ENCODE results near the gene E2F7. TPM values are rescaled to one million over a fixed set of nuclear protein-coding genes. Genes with fewer than 3 reads are reported as not detected.

Gene E2F7
- total RNA-seq, 1 experiment from 2014 or later: 2.0 TPM

- Histone ChIP-seq H3K79me2 (ENCODE audit: low read length) (no peaks in the 10 kb centered on the region), H3K9ac (ENCODE audit: low read length) (no peak overlapping the region), H2AFZ (ENCODE audit: low read length) (no peak overlapping the region), H3K27me3 (ENCODE audit: low read length) (no peaks in the 10 kb centered on the region), H3K27ac (ENCODE audit: low read length) (no peak overlapping the region), H3K4me2 (ENCODE audit: low read depth, low read length, poor library complexity, severe bottlenecking) (no peak overlapping the region), H4K20me1 (ENCODE audit: insufficient read depth, low read depth, low read length) (no peaks in the 10 kb centered on the region), H3K9me3 (ENCODE audit: low read length) (no peaks in the 10 kb centered on the region), H3K9me2 (replicated peaks; ENCODE audit: insufficient read depth, low read length) (no peaks in the 10 kb centered on the region), H3K4me1 (ENCODE audit: low read length) (no peaks in the 10 kb centered on the region), H3K36me3 (ENCODE audit: insufficient read depth, low read length) (no peaks in the 10 kb centered on the region), H3K4me3 (ENCODE audit: low read length) (no peak overlapping the region)
- no peak for DNase-seq
Observed at GRCh38 chr12:77005611-77006098, 59.7 kb downstream of the E2F7 start.

- H3K9ac ChIP-seq (ENCODE audit: low read length): no peak overlapping the region
- H3K9me2 ChIP-seq (replicated peaks; ENCODE audit: insufficient read depth, low read length): no peaks in the 10 kb centered on the region
- H3K79me2 ChIP-seq (ENCODE audit: low read length): no peaks in the 10 kb centered on the region
- H3K27me3 ChIP-seq (ENCODE audit: low read length): no peaks in the 10 kb centered on the region
- H3K36me3 ChIP-seq (ENCODE audit: insufficient read depth, low read length): no peaks in the 10 kb centered on the region
- no peaks in the 10 kb centered on the region for H3K4me1 ChIP-seq (ENCODE audit: low read length)
- no peak overlapping the region for H3K4me3 ChIP-seq (ENCODE audit: low read length)
- no peak for DNase-seq
- H3K27ac ChIP-seq (ENCODE audit: low read length): no peak overlapping the region
- no peak overlapping the region for H2AFZ ChIP-seq (ENCODE audit: low read length)
- no peak overlapping the region for H3K4me2 ChIP-seq (ENCODE audit: low read depth, low read length, poor library complexity, severe bottlenecking)
- H4K20me1 ChIP-seq (ENCODE audit: insufficient read depth, low read depth, low read length): no peaks in the 10 kb centered on the region
- H3K9me3 ChIP-seq (ENCODE audit: low read length): no peaks in the 10 kb centered on the region
Observed at GRCh38 chr12:77003914-77004313, 61.5 kb downstream of the E2F7 start.

GRCh38 chr12:77003246-77003645, 62.1 kb downstream of the E2F7 start:
- H3K9ac ChIP-seq (ENCODE audit: low read length): no peak overlapping the region
- DNase-seq: no peak
- no peaks in the 10 kb centered on the region for H3K4me1 ChIP-seq (ENCODE audit: low read length)
- H3K4me3 ChIP-seq (ENCODE audit: low read length): no peak overlapping the region
- H3K79me2 ChIP-seq (ENCODE audit: low read length): no peaks in the 10 kb centered on the region
- H2AFZ ChIP-seq (ENCODE audit: low read length): no peak overlapping the region
- H3K4me2 ChIP-seq (ENCODE audit: low read depth, low read length, poor library complexity, severe bottlenecking): no peak overlapping the region
- H4K20me1 ChIP-seq (ENCODE audit: insufficient read depth, low read depth, low read length): no peaks in the 10 kb centered on the region
- H3K27me3 ChIP-seq (ENCODE audit: low read length): no peaks in the 10 kb centered on the region
- H3K9me3 ChIP-seq (ENCODE audit: low read length): no peaks in the 10 kb centered on the region
- H3K27ac ChIP-seq (ENCODE audit: low read length): no peak overlapping the region
- no peaks in the 10 kb centered on the region for H3K9me2 ChIP-seq (replicated peaks; ENCODE audit: insufficient read depth, low read length)
- H3K36me3 ChIP-seq (ENCODE audit: insufficient read depth, low read length): no peaks in the 10 kb centered on the region

DNA sequence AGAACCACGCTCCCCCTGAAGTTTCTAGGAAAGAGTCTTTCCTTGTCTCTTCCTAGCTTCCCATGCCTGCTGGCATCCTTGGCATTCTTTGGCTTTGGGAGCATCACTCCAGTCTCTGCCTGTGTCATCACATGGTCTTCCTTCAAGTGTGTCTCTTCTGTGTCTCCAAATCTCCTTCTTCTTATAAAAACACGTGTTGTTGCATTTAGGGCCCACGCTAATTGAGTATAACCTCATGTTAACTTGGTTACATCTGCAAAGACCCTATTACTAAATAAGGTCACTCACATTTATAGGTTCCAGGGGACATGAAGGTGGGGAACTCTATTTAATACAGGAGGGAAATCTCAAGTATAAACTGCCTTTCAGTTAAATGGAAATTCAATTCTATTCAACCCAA, 63.0 kb downstream of the E2F7 start:
- H4K20me1 ChIP-seq (ENCODE audit: insufficient read depth, low read depth, low read length): no peaks in the 10 kb centered on the region
- H3K9ac ChIP-seq (ENCODE audit: low read length): no peak overlapping the region
- H3K9me2 ChIP-seq (replicated peaks; ENCODE audit: insufficient read depth, low read length): no peaks in the 10 kb centered on the region
- H2AFZ ChIP-seq (ENCODE audit: low read length): no peak overlapping the region
- no peaks in the 10 kb centered on the region for H3K36me3 ChIP-seq (ENCODE audit: insufficient read depth, low read length)
- H3K27me3 ChIP-seq (ENCODE audit: low read length): no peaks in the 10 kb centered on the region
- no peak overlapping the region for H3K4me3 ChIP-seq (ENCODE audit: low read length)
- no peaks in the 10 kb centered on the region for H3K4me1 ChIP-seq (ENCODE audit: low read length)
- H3K27ac ChIP-seq (ENCODE audit: low read length): no peak overlapping the region
- H3K79me2 ChIP-seq (ENCODE audit: low read length): no peaks in the 10 kb centered on the region
- no peak overlapping the region for H3K4me2 ChIP-seq (ENCODE audit: low read depth, low read length, poor library complexity, severe bottlenecking)
- no peaks in the 10 kb centered on the region for H3K9me3 ChIP-seq (ENCODE audit: low read length)
- no peak for DNase-seq

GRCh38 chr12:77001276-77001675, 64.1 kb downstream of the E2F7 start:
- H3K9me3 ChIP-seq (ENCODE audit: low read length): no peaks in the 10 kb centered on the region
- H3K27me3 ChIP-seq (ENCODE audit: low read length): no peaks in the 10 kb centered on the region
- H3K36me3 ChIP-seq (ENCODE audit: insufficient read depth, low read length): no peaks in the 10 kb centered on the region
- no peaks in the 10 kb centered on the region for H4K20me1 ChIP-seq (ENCODE audit: insufficient read depth, low read depth, low read length)
- H3K27ac ChIP-seq (ENCODE audit: low read length): no peak overlapping the region
- no peak for DNase-seq
- no peaks in the 10 kb centered on the region for H3K79me2 ChIP-seq (ENCODE audit: low read length)
- no peaks in the 10 kb centered on the region for H3K4me1 ChIP-seq (ENCODE audit: low read length)
- H2AFZ ChIP-seq (ENCODE audit: low read length): no peak overlapping the region
- no peaks in the 10 kb centered on the region for H3K9me2 ChIP-seq (replicated peaks; ENCODE audit: insufficient read depth, low read length)
- no peak overlapping the region for H3K9ac ChIP-seq (ENCODE audit: low read length)
- no peak overlapping the region for H3K4me2 ChIP-seq (ENCODE audit: low read depth, low read length, poor library complexity, severe bottlenecking)
- H3K4me3 ChIP-seq (ENCODE audit: low read length): no peak overlapping the region

GRCh38 chr12:76998908-76999556, 66.3 kb downstream of the E2F7 start:
- H4K20me1 ChIP-seq (ENCODE audit: insufficient read depth, low read depth, low read length): no peaks in the 10 kb centered on the region
- no peak overlapping the region for H3K27ac ChIP-seq (ENCODE audit: low read length)
- H3K9ac ChIP-seq (ENCODE audit: low read length): no peak overlapping the region
- no peak overlapping the region for H2AFZ ChIP-seq (ENCODE audit: low read length)
- no peaks in the 10 kb centered on the region for H3K79me2 ChIP-seq (ENCODE audit: low read length)
- no peak for DNase-seq
- H3K27me3 ChIP-seq (ENCODE audit: low read length): no peaks in the 10 kb centered on the region
- no peaks in the 10 kb centered on the region for H3K4me1 ChIP-seq (ENCODE audit: low read length)
- no peaks in the 10 kb centered on the region for H3K9me3 ChIP-seq (ENCODE audit: low read length)
- no peaks in the 10 kb centered on the region for H3K36me3 ChIP-seq (ENCODE audit: insufficient read depth, low read length)
- H3K4me3 ChIP-seq (ENCODE audit: low read length): no peak overlapping the region
- no peak overlapping the region for H3K4me2 ChIP-seq (ENCODE audit: low read depth, low read length, poor library complexity, severe bottlenecking)
- H3K9me2 ChIP-seq (replicated peaks; ENCODE audit: insufficient read depth, low read length): no peaks in the 10 kb centered on the region

DNA sequence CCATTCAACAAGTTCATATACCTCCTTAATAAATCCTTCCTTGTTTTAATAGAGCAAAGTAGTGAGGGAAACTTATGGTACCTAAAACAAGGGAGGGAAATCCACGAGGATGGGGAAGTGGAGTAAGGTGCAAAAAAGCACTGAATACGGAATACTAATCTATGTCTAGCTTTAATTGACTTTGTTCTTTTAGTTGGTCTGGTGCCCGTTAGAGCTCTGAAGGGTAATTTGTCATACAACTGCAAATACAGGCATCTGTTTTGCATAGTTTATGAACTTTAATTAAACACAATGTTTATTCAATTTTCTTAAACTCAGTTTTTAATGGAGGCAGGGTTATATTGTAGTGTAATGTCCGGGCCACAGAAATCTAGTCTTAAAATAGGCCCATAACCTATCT, 67.0 kb downstream of the E2F7 start:
- Histone ChIP-seq H3K27ac (ENCODE audit: low read length) (no peak overlapping the region), H4K20me1 (ENCODE audit: insufficient read depth, low read depth, low read length) (no peaks in the 10 kb centered on the region), H3K9me2 (replicated peaks; ENCODE audit: insufficient read depth, low read length) (no peaks in the 10 kb centered on the region), H3K4me1 (ENCODE audit: low read length) (no peaks in the 10 kb centered on the region), H3K9ac (ENCODE audit: low read length) (no peak overlapping the region), H3K4me3 (ENCODE audit: low read length) (no peak overlapping the region), H3K4me2 (ENCODE audit: low read depth, low read length, poor library complexity, severe bottlenecking) (no peak overlapping the region), H2AFZ (ENCODE audit: low read length) (no peak overlapping the region), H3K27me3 (ENCODE audit: low read length) (no peaks in the 10 kb centered on the region), H3K36me3 (ENCODE audit: insufficient read depth, low read length) (no peaks in the 10 kb centered on the region), H3K79me2 (ENCODE audit: low read length) (no peaks in the 10 kb centered on the region), H3K9me3 (ENCODE audit: low read length) (no peaks in the 10 kb centered on the region)
- no peak for DNase-seq

GRCh38 chr12:76997011-76997780, 68.2 kb downstream of the E2F7 start:
- no peak overlapping the region for H3K9ac ChIP-seq (ENCODE audit: low read length)
- no peak for DNase-seq
- no peaks in the 10 kb centered on the region for H3K79me2 ChIP-seq (ENCODE audit: low read length)

More at GRCh38 chr12:76997011-76997780, 68.2 kb downstream of the E2F7 start:
- H3K4me3 ChIP-seq (ENCODE audit: low read length): no peak overlapping the region
- no peaks in the 10 kb centered on the region for H3K4me1 ChIP-seq (ENCODE audit: low read length)
- no peaks in the 10 kb centered on the region for H3K27me3 ChIP-seq (ENCODE audit: low read length)
- H4K20me1 ChIP-seq (ENCODE audit: insufficient read depth, low read depth, low read length): no peaks in the 10 kb centered on the region
- no peak overlapping the region for H3K4me2 ChIP-seq (ENCODE audit: low read depth, low read length, poor library complexity, severe bottlenecking)
- H3K36me3 ChIP-seq (ENCODE audit: insufficient read depth, low read length): no peaks in the 10 kb centered on the region
- no peak overlapping the region for H2AFZ ChIP-seq (ENCODE audit: low read length)
- H3K9me2 ChIP-seq (replicated peaks; ENCODE audit: insufficient read depth, low read length): no peaks in the 10 kb centered on the region
- no peak overlapping the region for H3K27ac ChIP-seq (ENCODE audit: low read length)
- H3K9me3 ChIP-seq (ENCODE audit: low read length): no peaks in the 10 kb centered on the region

Measured in Karpas-422 (cell line).